TTC549 (cell line): ENCODE results near the gene LCT.
"Not testable (repeated sequence)": the region's sequence is repeated elsewhere in the genome, so short reads cannot be mapped to it uniquely, and the experiment has no call there.

ENCODE experiments used
- FAIRE-seq: peaks from 2 replicates; lab custom pipeline; 2012; peaks lifted over from hg19 to GRCh38; lab: Jason Lieb, UNC

Gene LCT

GRCh38 chr2:135836596-135837270 is at the start of gene LCT:
LCT (minus strand) TSS chr2:135837184; CDS start chr2:135837169, 15 bp downstream.
- no peak for FAIRE-seq

DNA sequence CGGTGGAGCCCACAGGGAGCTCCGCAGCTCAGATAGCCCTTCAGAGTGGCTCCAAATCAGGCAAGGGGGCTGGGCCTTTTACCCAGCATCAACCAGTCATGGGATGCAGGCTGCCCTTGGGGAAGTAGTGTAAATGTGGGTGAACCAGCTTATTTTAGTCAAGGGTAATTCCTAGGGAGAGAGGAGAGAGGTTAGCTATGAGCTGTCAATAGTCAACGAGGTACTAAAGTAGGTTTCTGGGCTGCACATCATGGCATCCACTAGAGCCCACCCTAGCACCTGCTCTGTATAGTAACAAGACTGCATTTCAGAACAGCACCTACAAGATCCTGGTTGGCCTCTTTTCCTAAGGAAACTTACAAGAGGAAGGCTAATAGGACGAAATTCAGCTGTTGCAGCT is 48.7 kb upstream of the LCT start:
- no peak for FAIRE-seq

DNA sequence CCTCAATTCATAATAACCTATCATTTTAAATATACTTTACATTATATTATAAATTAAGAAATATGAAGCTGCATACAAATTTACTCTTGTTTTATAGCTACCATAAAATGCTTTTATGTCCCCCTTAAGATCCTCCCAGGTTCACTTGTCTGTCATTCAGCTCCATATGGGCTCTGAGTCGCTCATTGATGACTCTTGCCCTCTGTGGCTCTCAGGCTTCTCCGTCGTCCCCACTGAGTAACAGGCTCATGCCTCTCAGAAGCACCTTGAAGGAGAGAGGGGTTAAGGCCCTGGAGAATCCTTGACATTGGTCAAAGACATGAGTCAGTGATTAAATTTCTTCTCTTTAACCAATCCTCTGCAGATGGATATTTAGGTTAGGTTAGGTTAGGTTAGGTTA is 45.4 kb upstream of the LCT start:
- no peak for FAIRE-seq

- FAIRE-seq = not testable (repeated sequence)
Measured at GRCh38 chr2:135876770-135877169, 39.8 kb upstream of the LCT start.

- FAIRE-seq = peak; percentile 97
Measured at GRCh38 chr2:135876066-135876711, 39.2 kb upstream of the LCT start, which contains the start of gene MCM6. MCM6 (minus strand) TSS chr2:135876443; CDS start chr2:135876365, 78 bp downstream.

- no peak for FAIRE-seq
Measured at GRCh38 chr2:135875491-135876065, 38.6 kb upstream of the LCT start.

- FAIRE-seq = no peak
Measured at GRCh38 chr2:135874777-135875365, 37.9 kb upstream of the LCT start.

- no peak for FAIRE-seq
Measured at GRCh38 chr2:135870571-135870970, 33.6 kb upstream of the LCT start.

- no peak for FAIRE-seq
Measured at GRCh38 chr2:135863233-135863632, 26.2 kb upstream of the LCT start.

- no peak for FAIRE-seq
Measured at GRCh38 chr2:135862718-135863117, 25.7 kb upstream of the LCT start.

GRCh38 chr2:135853401-135853800 is 16.4 kb upstream of the LCT start:
- FAIRE-seq = no peak

DNA sequence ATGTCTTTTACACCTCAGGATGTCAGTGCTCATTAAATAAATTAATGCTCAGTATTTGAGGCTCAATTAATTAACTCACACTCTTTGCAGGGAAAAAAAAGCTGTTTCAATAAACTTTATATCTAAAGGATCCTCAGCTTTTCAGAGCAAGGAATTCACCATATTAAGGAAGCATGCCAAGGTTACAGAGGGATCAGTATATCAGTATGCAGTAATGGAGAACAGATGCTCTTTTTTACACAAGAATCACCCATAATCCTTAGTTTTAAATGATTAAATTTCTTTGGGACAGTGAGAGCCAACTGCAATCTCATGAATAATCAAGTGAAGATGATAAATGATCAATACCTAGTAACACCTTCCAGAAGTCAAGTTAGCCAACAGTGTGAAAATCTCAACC is 14.9 kb upstream of the LCT start:
- FAIRE-seq = no peak

DNA sequence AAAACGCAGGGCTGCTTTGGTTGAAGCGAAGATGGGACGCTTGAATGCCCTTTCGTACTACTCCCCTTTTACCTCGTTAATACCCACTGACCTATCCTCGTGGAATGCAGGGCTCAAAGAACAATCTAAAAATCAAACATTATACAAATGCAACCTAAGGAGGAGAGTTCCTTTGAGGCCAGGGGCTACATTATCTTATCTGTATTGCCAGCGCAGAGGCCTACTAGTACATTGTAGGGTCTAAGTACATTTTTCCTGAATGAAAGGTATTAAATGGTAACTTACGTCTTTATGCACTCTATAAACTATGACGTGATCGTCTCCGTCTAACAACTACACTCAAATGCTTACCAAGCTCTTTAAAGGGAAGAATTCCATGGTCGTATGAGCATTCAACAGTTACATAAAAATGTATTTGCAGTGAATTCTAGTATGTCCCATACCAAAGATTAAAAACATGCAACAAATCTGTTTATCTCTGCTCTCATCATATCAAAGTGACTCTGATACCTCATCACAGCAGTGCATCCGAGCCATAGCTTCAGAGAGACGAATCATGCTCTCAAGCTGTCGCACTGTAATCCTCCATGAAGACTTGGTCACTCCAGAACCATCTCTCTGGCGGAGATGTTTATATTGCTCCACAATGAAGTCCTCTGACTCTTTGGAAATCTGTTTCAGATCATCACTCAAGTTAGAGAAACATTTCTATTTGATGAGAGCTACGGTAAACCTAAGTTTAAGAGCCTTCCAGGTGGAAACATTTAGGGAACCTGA is 14.1 kb upstream of the LCT start:
- FAIRE-seq = no peak

DNA sequence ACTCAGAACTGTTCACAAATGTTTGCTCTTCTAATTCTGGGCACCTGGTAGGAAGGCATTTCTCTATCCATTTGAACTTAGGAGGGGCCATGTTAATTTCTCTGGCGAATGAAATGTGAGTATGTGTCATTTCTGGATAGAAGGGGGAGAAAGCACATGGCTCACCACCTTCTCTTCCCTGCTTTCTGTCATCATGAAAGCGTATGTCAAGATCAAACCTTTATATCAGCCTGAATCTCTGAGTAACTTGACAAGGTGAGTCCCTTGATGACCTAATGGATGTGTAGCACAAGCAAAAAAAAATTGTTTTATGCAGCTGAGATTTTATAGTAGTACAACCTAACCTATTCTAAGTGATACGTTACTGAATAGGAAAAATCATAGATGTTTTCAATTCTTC is 12.1 kb upstream of the LCT start:
- no peak for FAIRE-seq

- FAIRE-seq = no peak
Measured at GRCh38 chr2:135845997-135846396, 9.0 kb upstream of the LCT start.

- no peak for FAIRE-seq
Measured at GRCh38 chr2:135845257-135845656, 8.3 kb upstream of the LCT start.

GRCh38 chr2:135844301-135844895 is 7.4 kb upstream of the LCT start:
- no peak for FAIRE-seq

DNA sequence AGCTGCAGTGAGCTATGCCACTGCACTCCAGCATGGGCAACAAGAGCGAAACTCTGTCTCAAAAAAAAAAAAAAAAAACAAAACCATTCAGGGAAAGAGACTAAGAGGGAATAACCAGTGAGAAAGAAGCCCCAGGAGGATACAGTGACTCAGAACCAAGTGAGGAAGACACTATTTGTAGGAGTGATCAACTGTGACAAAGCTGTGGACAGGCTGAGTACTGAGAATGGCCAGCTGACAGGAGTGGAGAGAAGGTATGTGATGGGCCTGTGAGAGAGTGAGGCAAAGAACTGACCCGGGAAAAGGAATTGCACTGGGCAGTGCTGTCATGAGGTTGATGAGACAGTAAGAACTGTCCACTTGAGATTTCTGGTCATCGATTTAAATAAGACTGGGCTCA is 6.7 kb upstream of the LCT start:
- no peak for FAIRE-seq

DNA sequence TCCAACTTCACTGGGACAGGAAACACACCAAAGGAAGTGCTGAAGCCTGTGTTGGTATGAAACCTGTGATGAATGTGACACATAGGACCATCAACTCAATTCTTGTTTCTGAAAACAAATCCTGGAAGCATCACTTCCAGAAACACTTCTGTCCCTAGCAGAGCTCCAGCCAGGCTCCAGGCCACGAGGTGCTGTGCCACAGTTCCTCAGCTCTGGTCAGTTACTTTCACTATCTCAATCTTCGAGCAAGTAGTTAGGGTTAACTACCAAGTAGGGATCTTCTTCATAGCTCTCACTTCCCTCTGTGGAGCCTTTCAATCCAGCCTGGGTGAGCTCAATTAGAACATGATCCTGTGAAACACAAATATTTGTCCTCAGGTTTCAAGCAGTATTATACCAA is 3.6 kb upstream of the LCT start:
- no peak for FAIRE-seq

DNA sequence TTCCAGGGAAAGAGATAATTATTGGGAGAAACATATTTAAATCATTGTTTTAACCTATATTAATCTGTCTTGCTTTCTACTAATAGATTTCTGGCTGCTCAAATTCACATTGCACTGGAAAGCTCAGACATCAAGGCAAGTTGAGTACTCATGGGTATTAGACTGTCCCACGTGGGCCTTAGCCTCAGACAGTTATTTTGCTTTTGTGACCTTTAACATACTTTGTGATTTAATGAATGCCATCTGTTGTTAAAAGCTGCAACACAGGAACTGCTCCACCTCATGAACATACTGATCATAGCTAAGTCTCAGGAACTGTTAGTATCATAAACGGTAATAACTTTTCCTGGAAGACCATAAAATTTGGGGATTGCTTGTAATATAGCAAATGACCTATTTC is 2.7 kb upstream of the LCT start:
- FAIRE-seq = no peak

- no peak for FAIRE-seq
Measured at GRCh38 chr2:135838502-135838901, 1.5 kb upstream of the LCT start.

GRCh38 chr2:135832891-135833290 is 4.1 kb downstream of the LCT start:
- no peak for FAIRE-seq
